Prostate gland (tissue), 2 donors: ENCODE measurements around the gene GMPS.

ENCODE experiments used
- CTCF ChIP-seq, 4 experiments: fragments of 200-600 bp in 2 of 4; fragments of 450-650 bp in 2 of 4; sonication (generic) in 2 of 4; IDR thresholded peaks; 1 replicate in 3 of 4; 2 replicates in 1 of 4; pipeline ENCODE4 v1.5.1; 2016 to 2019; ENCODE audit warnings: antibody characterized with exemption in 4 of 4, mild to moderate bottlenecking in 2 of 4, moderate library complexity in 2 of 4
- POLR2A ChIP-seq: fragments of 450-650 bp; IDR thresholded peaks from one replicate; pipeline ENCODE4 v1.6.1; 2016; ENCODE audit warnings: antibody characterized with exemption, mild to moderate bottlenecking
- POLR2AphosphoS5 ChIP-seq: sonication (generic); formaldehyde crosslinking; IDR thresholded peaks from one replicate; pipeline ENCODE4 v1.6.1; 2017; ENCODE audit warnings: antibody characterized with exemption

GRCh38 chr3:155941354-155941753, 70.9 kb downstream of the GMPS start:
- TF ChIP-seq CTCF (IDR thresholded peaks at IDR 0.05) (no peak), POLR2A (no peak), POLR2AphosphoS5 (no peak)
